Spleen (tissue), 11 donors: ENCODE results near the gene SFXN3. TPM values are rescaled to one million over a fixed set of nuclear protein-coding genes. Genes with fewer than 3 reads are reported as not detected.

ENCODE experiments used
- DNase-seq: peaks from one replicate; pipeline ENCODE4 v3.0.0-alpha.2; 2020
- H3K27ac ChIP-seq, 8 donors: fragments of 200-600 bp; sonication (generic) in 7 of 8; 1 replicate in 4 of 8; 2 replicates in 4 of 8; pipeline versions ENCODE4 v1.5.0 to v1.8.0; 2016 to 2021; ENCODE audit warnings: inconsistent platforms in 4 of 8, mild to moderate bottlenecking in 4 of 8, moderate library complexity in 1 of 8
- H3K27me3 ChIP-seq, 7 donors: fragments of 200-600 bp; sonication (generic) in 6 of 7; replicated peaks in 1 of 7; 1 replicate in 4 of 7; 2 replicates in 3 of 7; pipeline versions ENCODE4 v1.5.0 to v1.8.0; 2016 to 2021; ENCODE audit warnings: inconsistent platforms in 3 of 7, mild to moderate bottlenecking in 1 of 7
- H3K36me3 ChIP-seq, 6 donors: fragments of 200-600 bp; sonication (generic) in 5 of 6; 1 replicate in 4 of 6; 2 replicates in 2 of 6; pipeline versions ENCODE4 v1.5.0 to v1.8.0; 2016 to 2021; ENCODE audit warnings: inconsistent platforms in 2 of 6
- H3K4me1 ChIP-seq, 6 donors: fragments of 200-600 bp; sonication (generic) in 5 of 6; 1 replicate in 3 of 6; 2 replicates in 3 of 6; pipeline versions ENCODE4 v1.5.0 to v1.8.0; 2016 to 2021; ENCODE audit warnings: inconsistent platforms in 3 of 6
- H3K4me3 ChIP-seq, 8 donors: fragments of 200-600 bp; sonication (generic) in 7 of 8; 1 replicate in 4 of 8; 2 replicates in 4 of 8; pipeline versions ENCODE4 v1.5.0 to v1.8.0; 2016 to 2021; ENCODE audit warnings: inconsistent platforms in 4 of 8, mild to moderate bottlenecking in 4 of 8, moderate library complexity in 2 of 8
- H3K9me3 ChIP-seq, 8 donors: fragments of 200-600 bp; sonication (generic) in 7 of 8; 1 replicate in 4 of 8; 2 replicates in 4 of 8; pipeline versions ENCODE4 v1.5.0 to v1.8.0; 2016 to 2021; ENCODE audit warnings: inconsistent platforms in 4 of 8
- POLR2A ChIP-seq, 3 donors: fragments of 450-650 bp; IDR thresholded peaks; one replicate each; pipeline ENCODE4 v1.5.1; 2017; ENCODE audit warnings: antibody characterized with exemption in 3 of 3, mild to moderate bottlenecking in 1 of 3
- POLR2AphosphoS5 ChIP-seq, 3 donors: sonication (generic); formaldehyde crosslinking; IDR thresholded peaks; one replicate each; pipeline ENCODE4 v1.5.1; 2017; ENCODE audit warnings: antibody characterized with exemption in 3 of 3
- WGBS, 5 donors: extraction: QIAGEN DNeasy Blood & Tissue Kit in 3 of 5; methylation state at CpG; one replicate each; pipeline versions ENCODE4 v1.1.5 to v1.1.7; 2013 to 2018; 5-methylcytosine and 5-hydroxymethylcytosine counted together
- intact Hi-C: fragments of 100-400 bp; cut with DNase I; formaldehyde crosslinking; loops from one replicate; pipeline ENCODE4 v1.15.0; 2023; ENCODE audit warnings: low total_unique reads
- polyA plus RNA-seq, 3 donors: library from polyadenylated mRNA; stranded (reverse); fragments of 200-250 nt; gene quantifications; one replicate each; pipeline ENCODE4 v1.2.1, GENCODE V29; 2013
- total RNA-seq, 7 donors: library from RNA; depleted of rRNA in 3 of 7; stranded (reverse); fragments of >200 nt in 3 of 7; fragmentation: NEBNext Ultra II Directional in 4 of 7; extraction: Animal tissue kit (Norgen Biotek cat#: 25700) in 4 of 7; gene quantifications; one replicate each; pipeline versions ENCODE4 v1.1.0 to v1.2.1, GENCODE V29; 2016 to 2021
- TF ChIP-seq, protein P1 (sequence below), 11 experiments: fragments of 200-600 bp in 7 of 11; fragments of 450-650 bp in 4 of 11; sonication (generic) in 4 of 11; IDR thresholded peaks in 8 of 11; conservative IDR thresholded peaks in 3 of 11; 1 replicate in 7 of 11; 2 replicates in 4 of 11; pipeline versions ENCODE4 v1.4.0 to v1.8.0; 2016 to 2021; ENCODE audit warnings: antibody characterized with exemption in 11 of 11, inconsistent platforms in 4 of 11, mild to moderate bottlenecking in 1 of 11
- donor health status: healthy with polysubstance abuse.
- donor health status: DM: no; HTN: no; CAD: no; lungs with moderate emphysema.
- donor health status: DM: no; HTN: no; CAD: no.
- donor health status: Bipolar disorder and iron deficiency.
- donor health status: healthy.
- donor health status: DM: no; HTN: no; CAD: no.
- donor health status: DM: yes; HTN: yes; CAD: no.

Gene SFXN3
- total and polyA plus RNA-seq, 10 donors: 7.9 to 70.0 (median 38.5) TPM

GRCh38 chr10:101029520-101030295 lies 1.3 kb upstream of the SFXN3 start:
- intact Hi-C loops: no loop called here
- peaks cover 0 to 4% (median 1%) of the 10 kb centered on the region in 6 donors for H3K36me3 ChIP-seq
- TF ChIP-seq POLR2AphosphoS5 (IDR thresholded peaks at IDR 0.05): no peak
- TF ChIP-seq, protein P1, sequence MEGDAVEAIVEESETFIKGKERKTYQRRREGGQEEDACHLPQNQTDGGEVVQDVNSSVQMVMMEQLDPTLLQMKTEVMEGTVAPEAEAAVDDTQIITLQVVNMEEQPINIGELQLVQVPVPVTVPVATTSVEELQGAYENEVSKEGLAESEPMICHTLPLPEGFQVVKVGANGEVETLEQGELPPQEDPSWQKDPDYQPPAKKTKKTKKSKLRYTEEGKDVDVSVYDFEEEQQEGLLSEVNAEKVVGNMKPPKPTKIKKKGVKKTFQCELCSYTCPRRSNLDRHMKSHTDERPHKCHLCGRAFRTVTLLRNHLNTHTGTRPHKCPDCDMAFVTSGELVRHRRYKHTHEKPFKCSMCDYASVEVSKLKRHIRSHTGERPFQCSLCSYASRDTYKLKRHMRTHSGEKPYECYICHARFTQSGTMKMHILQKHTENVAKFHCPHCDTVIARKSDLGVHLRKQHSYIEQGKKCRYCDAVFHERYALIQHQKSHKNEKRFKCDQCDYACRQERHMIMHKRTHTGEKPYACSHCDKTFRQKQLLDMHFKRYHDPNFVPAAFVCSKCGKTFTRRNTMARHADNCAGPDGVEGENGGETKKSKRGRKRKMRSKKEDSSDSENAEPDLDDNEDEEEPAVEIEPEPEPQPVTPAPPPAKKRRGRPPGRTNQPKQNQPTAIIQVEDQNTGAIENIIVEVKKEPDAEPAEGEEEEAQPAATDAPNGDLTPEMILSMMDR (IDR thresholded peaks at IDR 0.05 in 8 of 11, conservative IDR thresholded peaks at IDR 0.05 in 3 of 11): no peak
- TF ChIP-seq POLR2A (IDR thresholded peaks at IDR 0.05): no peak
- no peaks in the 10 kb centered on the region for H3K9me3 ChIP-seq
- DNase-seq: no peak
- H3K4me3 ChIP-seq: peak overlapping the region in 1 of 8 donors; percentile 73
- peaks cover 6 to 58% (median 33%) of the 10 kb centered on the region in 6 donors for H3K4me1 ChIP-seq
- H3K27ac ChIP-seq: peak overlapping the region in 4 of 8 donors; percentile 5 to 95 (median 33)
- WGBS, 5 donors: 59 to 73% (median 65%) methylated on average over 10 to 27 of the region's 27 CpGs
- H3K27me3 ChIP-seq: peaks cover 0 to 24% (median 0%) of the 10 kb centered on the region in 7 donors

DNA sequence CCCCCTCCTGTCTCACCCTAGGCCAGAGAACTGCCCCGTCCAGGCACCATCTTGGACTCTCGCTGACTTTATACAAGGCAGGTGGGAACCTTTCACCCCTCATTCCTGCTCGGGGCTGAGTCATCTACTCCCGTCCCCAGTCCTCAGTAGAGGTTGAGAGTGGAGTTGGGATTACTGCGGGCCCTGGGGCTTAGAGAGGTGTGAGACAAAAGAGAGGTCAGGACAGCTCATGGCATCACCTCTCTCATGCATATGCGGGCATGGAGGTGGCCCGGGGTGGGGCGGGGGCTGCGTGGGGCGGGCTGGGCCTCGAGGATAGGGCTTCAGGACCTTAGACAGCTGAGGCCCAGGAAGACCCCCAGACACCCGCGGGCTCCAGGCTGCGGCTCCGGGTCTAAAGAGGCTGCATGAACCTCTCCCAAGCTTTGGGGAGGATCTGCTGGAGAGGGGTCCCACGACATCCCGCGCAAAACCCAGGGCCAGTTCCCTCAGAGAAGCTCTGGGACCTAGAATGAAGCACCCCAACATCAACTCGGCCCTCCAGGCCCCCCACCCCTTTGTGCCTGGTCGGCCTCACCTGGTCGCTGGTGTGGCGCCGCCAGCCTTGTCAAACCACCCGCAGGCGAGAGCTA lies 422 bp upstream of the SFXN3 start:
- intact Hi-C loops: no loop called here
- H3K9me3 ChIP-seq: no peaks in the 10 kb centered on the region
- peaks cover 0 to 13% (median 9%) of the 10 kb centered on the region in 6 donors for H3K36me3 ChIP-seq
- no peak for DNase-seq
- H3K4me1 ChIP-seq: peaks cover 6 to 58% (median 33%) of the 10 kb centered on the region in 6 donors
- 8 to 14% (median 13%) methylated on average over 18 to 25 of the region's 25 CpGs for WGBS, 5 donors
- no peak for TF ChIP-seq POLR2AphosphoS5 (IDR thresholded peaks at IDR 0.05)
- TF ChIP-seq POLR2A (IDR thresholded peaks at IDR 0.05): no peak
- TF ChIP-seq, protein P1 (IDR thresholded peaks at IDR 0.05 in 8 of 11, conservative IDR thresholded peaks at IDR 0.05 in 3 of 11): no peak
- H3K27me3 ChIP-seq: peaks cover 0 to 24% (median 0%) of the 10 kb centered on the region in 7 donors
- peak overlapping the region; percentile 50 to 82 (median 75) for H3K4me3 ChIP-seq
- H3K27ac ChIP-seq: peak overlapping the region; percentile 81 to 97 (median 94)

GRCh38 chr10:101031796-101032636 lies 982 bp downstream of the SFXN3 start:
- Histone ChIP-seq H3K4me1 (peaks cover 6 to 58% (median 33%) of the 10 kb centered on the region in 6 donors), H3K27me3 (peaks cover 0 to 24% (median 0%) of the 10 kb centered on the region in 7 donors), H3K36me3 (peaks cover 5 to 27% (median 23%) of the 10 kb centered on the region in 6 donors), H3K4me3 (peak overlapping the region; percentile 50 to 82 (median 75)), H3K9me3 (no peaks in the 10 kb centered on the region), H3K27ac (peak overlapping the region; percentile 81 to 97 (median 94))
- WGBS, 5 donors: 0 to 1% (median 1%) methylated on average over 25 to 47 of the region's 47 CpGs
- TF ChIP-seq POLR2A (IDR thresholded peaks at IDR 0.05) (no peak), POLR2AphosphoS5 (IDR thresholded peaks at IDR 0.05) (peak; percentile 73 to 89 (median 85))
- TF ChIP-seq, protein P1 (IDR thresholded peaks at IDR 0.05 in 8 of 11, conservative IDR thresholded peaks at IDR 0.05 in 3 of 11): peak in 1 of 11 experiments; percentile 17
- intact Hi-C loops: no loop called here
- peak; percentile 97 for DNase-seq
